Colon (tissue), 2 donors: ENCODE results near the gene GSTT2B.
"Not testable (repeated sequence)": the region's sequence is repeated elsewhere in the genome, so short reads cannot be mapped to it uniquely, and the experiment has no call there.

Experiments used
- FAIRE-seq: peaks from 2 replicates; lab custom pipeline; 2012; peaks lifted over from hg19 to GRCh38; lab: Jason Lieb, UNC
- donor health status: control.
- donor health status: control.

GSTT2B gene

DNA sequence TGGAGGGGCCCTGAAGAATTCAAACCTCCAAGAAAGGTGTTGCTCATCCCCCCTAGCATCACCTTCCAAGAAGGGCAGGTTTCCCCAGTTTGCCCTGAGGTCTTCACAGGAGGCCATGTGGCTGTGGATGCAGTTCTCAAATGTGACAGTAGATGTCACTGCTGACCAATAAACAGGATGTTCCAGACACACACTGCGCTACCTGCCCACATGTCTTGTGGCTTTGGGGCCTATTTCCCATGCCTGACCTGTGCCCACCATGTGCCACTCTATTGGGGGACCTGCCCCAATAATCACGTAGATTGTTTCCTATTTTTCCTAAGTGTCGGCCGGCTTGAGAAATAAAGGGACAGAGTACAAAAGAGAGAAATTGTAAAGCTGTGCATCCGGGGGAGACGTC, 23.4 kb upstream of the GSTT2B start:
- no peak for FAIRE-seq

DNA sequence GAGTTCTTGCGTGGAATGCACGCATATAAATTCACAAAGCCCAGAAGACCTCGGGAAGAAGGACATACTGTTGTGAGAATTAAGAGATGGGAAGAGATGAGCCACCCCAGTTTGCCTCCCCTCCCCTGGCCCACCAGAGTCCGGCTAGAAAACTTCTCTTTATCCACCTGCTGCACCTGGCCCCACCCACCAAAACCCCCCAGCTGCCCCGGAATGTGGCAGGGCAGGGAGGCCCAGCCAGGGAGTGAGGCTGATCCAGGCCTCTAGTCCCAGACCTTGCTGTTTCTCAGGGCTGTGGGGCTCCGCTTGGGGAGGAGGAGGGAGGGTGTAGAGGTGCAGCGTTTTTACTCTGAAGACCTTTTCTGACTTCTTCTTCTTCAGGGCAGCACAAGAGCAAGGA, 19.6 kb upstream of the GSTT2B start:
- not testable (repeated sequence) for FAIRE-seq

DNA sequence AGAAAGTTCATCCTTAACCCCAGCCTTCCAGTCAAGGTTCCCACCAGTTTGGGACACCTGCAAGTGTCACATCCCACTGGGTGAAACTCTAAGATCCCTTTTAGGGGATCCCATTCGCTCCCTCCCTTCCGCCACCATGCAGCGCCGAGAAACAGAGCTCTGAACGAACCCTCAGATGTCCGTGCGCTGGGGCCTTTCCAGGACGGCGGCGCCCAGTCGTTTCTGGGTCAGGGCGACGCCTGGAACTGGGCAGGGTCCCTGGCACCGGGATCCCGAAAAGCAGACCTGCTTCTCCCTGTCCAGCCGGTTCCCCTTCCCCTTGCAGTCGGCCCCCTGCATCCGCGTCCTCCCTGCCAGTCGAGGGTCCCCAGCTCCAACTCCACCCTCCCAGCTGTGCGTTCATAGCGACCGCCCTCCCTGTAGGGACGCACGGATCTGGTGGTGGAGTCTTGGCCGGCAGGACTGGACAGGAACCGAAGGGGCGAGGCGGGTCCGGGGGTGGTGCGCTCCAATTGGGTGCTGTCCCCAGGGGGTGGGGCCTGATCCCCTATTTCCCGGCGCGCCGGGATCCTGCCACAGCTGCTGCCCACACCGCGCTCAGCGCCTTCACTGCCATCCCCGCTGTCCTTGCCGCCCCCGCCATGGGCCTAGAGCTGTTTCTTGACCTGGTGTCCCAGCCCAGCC, 18.7 kb upstream of the GSTT2B start, which contains the start of gene GSTT2:
GSTT2 (plus strand) TSS at position 578 of the 684 bp plus-strand sequence.
- not testable (repeated sequence) for FAIRE-seq

DNA sequence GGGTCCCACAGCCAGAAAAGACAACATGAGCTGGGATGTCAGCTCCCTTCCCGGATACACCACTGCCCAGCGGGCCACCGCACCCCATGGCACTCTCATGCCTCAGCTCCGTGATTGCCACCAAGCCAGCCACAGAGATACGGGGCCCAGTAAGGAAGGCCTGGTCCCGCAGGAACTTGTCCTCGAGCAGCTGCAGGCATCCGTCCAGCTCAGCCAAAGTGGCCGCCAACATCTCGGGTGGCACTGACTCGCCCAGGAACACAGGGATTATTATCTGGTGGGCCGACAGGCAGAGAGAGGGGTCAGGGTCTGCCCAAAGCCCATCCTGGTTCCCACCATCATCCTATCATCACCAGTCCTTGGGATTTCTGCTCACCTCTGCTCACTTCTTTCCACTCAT, 16.3 kb upstream of the GSTT2B start:
- not testable (repeated sequence) for FAIRE-seq

DNA sequence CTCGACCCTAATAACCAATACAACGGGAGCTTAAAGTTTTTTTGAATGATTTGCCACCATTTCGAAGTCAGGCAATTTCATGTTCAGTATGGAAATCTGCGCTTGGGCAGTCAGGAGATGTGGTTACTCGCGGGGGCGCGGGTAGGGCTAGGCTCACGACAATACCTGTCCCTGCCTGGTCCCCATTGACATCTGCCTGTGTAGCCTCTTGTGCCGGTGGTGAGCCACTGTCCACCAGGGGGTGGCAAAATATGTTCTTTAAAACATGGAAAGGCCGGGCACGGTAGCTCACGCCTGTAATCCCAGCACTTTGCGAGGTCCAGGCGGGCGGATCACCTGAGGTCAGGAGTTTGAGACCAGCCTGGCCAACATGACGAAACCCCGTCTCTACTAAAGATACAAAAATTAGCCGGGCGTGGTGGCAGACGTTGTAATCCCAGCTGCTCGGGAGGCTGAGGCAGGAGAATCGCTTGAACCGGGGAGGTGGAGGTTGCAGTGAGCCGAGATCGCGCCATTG, 13.9 kb upstream of the GSTT2B start:
- not testable (repeated sequence) for FAIRE-seq

DNA sequence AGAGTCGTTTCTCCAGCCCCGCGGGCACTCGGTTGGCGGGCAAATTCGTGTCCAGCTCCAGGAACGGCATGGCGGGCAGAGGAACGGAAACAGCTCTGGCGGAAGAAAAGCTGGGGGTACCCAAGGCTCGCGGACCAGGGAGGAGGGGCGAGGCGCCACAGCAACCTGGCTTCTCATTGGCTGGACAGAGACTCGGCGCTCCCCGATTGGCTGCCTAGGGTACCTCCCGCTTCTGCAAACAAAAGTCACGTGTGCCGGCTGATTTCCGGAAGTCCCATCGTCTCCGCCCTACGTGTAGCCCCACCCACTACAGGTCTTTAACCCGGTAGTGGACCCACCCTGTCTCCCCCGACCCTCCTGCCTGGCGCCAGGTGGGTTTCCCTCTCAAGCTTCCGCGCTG, 13.3 kb upstream of the GSTT2B start, which contains the start of gene DDT:
DDT (minus strand) TSS at position 97 of the 400 bp plus-strand sequence; CDS start at position 70, 27 bp downstream.
- peak; percentile 79 for FAIRE-seq

DNA sequence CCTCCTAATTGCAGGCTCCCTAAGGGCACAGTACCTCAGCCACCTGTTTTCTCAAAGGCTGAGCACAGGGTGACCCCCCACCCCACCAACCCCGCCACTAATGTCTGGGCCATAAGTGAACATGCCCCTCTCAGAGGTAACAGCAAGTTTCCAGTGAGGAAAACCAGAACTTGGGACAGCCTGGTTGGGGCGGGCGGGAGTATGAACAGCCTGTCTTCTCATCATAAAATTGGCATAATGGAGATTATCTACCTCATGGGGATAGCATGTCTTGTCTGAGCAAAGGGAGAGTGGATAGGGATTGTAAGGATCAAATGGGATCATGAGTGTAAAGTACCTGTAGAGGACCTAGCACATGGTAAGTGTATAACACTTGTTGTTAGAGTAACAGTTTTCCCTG, 10.9 kb upstream of the GSTT2B start:
- FAIRE-seq: not testable (repeated sequence)

DNA sequence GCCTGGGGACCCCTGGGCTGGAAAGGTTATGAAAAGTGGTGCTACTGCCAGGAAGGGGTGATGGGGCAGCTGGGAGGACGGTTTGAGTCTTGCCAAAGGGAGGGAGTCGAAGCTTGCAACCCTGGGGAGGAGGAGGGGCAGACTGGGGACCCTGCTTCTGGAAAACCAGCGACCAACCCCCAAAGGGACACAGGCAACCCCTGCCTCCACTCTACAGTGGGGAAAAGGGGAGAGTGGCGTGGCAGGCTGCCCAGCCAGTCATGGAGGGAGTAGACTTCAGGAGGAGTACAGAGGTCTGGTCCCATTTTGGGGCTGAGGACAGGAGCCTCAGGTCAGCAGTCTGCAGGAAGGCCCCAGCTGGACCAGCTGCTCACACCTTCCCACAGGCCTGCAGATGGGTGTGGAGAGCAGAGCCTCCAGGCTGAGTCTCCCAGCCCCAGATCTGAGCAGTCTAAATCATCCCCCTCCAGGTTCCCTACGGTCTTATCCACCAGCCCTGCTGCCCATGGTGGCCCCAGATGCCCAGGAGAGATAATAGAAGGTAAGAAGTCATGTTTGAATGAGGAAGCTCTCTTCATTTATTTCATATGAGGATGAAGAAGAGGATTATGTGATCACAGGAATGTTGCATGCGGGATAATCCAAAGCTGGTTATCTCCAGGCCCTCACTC, 10.0 kb upstream of the GSTT2B start:
- FAIRE-seq: no peak

DNA sequence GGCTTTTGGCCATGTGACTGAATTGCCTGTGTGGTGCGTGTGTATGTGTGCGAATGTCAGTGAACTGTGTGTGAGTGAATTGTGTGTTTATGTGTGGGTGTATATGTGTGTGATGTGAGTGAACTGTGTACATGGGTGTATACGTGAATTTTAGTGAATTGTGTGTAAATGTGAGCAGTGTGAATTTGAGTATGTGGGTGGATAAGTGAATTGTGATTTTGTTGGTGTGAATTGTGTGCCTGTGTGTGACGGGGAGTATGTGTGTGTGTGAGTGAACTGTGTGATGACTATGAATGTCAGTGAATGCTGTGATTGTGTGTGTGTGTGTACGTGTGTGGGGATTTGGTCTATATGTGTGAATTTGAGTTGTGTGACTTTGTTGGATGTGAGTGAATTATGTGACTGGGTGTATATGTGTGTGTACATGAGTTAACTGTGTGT, 9.2 kb upstream of the GSTT2B start:
- no peak for FAIRE-seq

DNA sequence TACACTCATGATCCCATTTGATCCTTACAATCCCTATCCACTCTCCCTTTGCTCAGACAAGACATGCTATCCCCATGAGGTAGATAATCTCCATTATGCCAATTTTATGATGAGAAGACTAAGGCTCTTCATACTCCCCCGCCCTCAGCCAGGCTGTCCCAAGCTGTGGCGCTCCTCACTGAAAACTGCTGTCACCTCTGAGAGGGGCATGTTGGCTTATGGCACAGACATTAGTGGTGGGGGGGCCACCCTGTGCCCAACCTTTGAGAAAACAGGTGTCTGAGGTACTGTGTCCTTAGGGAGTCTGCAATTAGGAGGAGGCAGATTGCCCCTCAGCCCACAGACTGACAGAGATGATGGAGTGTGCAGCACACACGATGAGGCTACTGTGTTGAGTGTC, 8.1 kb upstream of the GSTT2B start:
- FAIRE-seq: no peak

DNA sequence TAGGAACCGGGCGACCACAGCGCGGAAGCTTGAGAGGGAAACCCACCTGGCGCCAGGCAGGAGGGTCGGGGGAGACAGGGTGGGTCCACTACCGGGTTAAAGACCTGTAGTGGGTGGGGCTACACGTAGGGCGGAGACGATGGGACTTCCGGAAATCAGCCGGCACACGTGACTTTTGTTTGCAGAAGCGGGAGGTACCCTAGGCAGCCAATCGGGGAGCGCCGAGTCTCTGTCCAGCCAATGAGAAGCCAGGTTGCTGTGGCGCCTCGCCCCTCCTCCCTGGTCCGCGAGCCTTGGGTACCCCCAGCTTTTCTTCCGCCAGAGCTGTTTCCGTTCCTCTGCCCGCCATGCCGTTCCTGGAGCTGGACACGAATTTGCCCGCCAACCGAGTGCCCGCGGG, 5.6 kb upstream of the GSTT2B start, which contains the start of gene DDTL:
DDTL (plus strand) TSS at position 321 of the 400 bp plus-strand sequence; CDS start at position 348, 27 bp downstream.
- peak; percentile 5 for FAIRE-seq

DNA sequence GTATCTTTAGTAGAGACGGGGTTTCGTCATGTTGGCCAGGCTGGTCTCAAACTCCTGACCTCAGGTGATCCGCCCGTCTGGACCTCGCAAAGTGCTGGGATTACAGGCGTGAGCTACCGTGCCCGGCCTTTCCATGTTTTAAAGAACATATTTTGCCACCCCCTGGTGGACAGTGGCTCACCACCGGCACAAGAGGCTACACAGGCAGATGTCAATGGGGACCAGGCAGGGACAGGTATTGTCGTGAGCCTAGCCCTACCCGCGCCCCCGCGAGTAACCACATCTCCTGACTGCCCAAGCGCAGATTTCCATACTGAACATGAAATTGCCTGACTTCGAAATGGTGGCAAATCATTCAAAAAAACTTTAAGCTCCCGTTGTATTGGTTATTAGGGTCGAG, 5.1 kb upstream of the GSTT2B start:
- FAIRE-seq: not testable (repeated sequence)

DNA sequence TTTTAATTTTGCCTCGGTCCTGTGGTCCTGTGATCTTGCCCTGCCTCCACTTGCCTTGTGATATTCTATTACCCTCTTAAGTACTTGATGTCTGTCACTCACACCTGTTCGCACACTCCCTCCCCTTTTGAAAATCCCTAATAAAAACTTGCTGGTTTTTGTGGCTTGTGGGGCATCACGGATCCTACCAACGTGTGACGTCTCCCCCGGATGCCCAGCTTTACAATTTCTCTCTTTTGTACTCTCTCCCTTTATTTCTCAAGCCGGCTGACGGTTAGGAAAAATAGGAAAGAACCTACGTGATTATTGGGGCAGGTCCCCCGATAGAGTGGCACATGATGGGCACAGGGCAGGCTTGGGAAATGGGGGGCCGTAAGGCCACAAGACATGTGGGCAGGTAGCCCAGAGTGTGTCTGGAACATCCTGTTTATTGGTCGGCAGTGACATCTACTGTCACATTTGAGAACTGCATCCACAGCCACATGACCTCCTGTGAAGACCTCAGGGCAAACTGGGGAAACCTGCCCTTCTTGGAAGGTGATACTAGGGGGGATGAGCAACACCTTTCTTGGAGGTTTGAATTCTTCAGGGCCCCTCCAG, 4.6 kb downstream of the GSTT2B start:
- FAIRE-seq: not testable (repeated sequence)

DNA sequence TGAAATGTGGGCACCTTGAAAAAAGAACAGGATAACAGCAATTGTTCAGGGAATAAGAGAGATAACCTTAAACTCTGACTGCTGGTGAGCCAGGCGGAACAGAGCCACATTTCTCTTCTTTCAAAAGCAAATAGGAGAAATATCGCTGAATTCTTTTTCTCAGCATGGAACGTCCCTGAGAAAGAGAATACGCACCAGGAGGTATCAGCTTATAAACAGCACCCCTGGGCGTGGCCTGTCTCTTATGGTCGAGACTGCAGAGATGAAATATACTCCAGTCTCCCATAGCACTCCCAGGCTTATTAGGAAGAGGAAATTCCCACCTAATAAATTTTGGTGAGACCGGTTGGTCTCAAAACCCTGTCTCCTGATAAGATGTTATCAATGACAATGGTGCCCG, 5.1 kb downstream of the GSTT2B start:
- not testable (repeated sequence) for FAIRE-seq

DNA sequence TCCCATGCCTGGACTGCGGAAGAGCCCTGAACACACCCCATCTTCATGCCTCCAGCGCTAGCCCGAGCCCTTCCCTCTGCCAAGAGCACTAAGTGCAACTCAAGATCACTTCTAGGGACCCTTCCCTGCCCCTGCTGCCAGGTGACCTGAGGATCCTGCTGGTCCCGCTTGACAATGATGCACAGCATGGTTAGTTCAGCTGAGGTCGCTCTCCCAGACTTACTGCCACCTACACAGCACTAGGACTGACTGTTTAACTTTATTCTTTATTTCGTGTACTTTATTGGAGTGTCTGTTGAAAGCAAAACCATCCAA, 6.0 kb downstream of the GSTT2B start:
- FAIRE-seq: not testable (repeated sequence)

DNA sequence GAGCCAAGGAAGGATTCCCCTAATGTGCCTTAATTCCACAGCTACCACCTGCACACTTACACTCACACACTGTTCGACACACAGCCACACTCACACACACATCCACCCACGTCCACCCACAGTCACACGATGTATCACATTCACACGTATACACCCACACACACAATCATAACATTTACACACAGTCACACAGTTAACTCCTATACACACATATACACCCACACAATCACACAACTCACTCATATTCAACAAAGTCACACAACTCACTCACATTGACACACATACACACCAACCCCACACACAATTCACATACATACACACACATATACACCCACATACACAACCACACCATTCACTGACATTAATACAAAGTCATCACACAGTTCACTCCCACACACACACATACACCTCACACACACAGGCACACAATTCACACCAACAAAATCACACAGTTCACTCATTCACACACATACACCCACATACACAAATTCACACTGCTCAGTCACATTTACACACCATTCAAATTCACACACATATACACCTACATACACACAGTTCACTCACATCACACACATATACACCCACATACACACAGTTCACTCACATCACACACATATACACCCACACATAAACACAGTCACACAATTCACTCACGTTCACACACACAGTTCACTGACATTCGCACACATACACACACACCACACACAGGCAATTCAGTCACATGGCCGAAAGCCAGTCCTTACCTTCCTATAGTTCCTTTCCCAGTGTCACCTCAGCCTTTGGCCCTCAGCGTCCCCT, 6.6 kb downstream of the GSTT2B start:
- not testable (repeated sequence) for FAIRE-seq

DNA sequence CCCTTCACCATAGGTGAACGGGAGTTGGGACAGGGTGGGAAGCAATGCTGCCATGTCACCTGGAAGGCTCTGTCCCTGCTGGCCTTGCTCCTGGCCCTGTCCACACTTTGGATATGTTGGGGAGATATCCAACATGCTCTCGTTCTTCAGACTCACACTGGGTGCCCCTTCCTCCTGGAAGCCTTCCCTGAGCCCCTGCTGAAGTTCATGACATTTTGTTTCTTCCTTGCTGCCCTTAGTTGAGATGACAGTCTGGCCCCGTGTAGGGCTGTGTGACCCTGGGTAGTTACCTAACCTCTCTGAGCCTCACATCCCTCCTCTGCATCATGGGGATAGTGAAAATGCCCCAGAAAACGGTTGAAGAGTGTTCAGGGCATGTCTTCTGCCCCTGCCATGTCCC, 7.5 kb downstream of the GSTT2B start:
- not testable (repeated sequence) for FAIRE-seq

DNA sequence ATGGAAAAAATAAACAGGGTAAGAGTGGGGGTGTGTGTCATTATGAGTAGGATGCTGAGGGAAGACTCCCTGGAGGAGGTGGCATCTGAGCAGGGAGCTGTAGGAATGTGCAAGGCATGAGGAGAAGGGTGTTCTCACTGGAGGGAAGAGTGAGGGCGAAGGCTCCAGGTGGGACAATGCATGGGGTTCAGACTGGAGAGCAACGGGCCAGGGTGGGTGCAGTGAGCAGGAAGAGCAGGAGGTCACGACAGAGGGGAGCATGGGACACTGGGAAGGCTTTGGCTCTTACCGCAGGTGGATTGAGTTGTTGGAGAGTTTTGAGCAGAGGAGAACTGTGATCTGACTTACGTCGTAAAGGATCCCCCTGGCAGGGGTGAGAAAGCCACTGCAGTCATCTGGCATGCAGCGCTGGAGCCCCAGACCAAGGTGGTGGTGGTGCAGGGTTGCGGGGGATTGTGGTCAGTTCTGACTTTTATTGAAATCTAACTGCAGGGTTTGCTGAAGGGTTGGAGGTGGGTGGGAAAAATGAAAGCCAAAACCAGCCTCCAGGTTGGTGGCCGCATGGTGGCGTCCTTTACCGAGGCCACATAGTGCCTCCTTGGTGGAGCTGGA, 8.1 kb downstream of the GSTT2B start:
- FAIRE-seq: not testable (repeated sequence)

DNA sequence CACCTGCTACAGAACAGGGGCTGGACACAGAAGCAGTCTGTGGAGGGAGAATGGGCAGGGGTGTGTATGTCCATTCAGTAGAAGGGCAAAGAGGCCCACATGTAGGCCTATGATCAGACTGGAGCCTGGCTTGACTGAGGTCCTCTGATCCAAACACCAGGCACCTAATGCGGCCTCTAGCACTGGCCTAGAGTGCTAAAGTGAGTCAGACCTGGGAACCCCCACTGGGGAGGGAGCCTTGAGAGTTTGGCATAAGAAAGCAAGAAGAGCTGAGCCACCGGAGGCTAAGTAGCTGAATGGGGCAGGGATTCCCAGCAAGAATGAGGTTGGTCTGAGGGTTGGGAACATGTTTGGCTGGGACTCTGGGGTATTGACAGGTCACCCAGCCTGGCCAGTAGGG, 9.6 kb downstream of the GSTT2B start:
- not testable (repeated sequence) for FAIRE-seq

DNA sequence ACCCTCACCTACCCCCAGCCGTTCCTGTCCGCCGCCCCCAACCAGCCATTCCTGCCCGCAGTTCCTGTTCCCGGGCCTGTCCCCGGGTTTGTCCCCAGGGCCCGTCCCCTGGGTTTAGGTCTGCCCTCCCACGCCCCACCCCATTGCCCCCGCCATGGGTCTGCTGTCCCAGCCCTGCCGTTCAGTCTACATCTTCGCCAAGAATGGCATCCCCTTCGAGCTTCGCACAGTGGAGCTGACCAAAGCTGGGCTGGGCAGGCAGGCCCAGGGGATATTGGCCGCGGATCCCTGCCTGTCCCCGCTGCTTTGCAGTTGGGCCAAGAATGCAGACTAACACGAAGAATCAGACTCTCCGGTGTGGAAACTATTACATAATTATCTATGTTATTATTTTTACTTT, 11.2 kb downstream of the GSTT2B start:
- FAIRE-seq: not testable (repeated sequence)

DNA sequence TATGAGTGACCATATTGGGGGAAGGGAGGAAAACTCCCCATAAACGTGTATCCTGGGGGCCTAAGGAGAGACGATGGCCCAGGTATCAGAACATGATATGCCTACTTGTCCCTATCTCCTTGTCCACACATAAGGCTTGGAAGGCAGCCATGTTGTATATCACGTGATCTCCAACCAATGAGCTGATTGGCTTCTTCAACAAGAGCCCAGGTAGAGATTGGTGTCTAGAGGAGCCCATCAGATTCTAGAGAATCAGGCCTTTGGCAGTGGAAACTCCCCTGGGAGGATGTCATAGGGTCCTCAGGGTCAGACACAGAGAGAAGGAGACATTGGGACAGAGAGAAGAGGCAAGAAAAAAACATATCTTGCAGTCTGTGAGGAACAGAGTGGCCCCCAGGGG, 13.6 kb downstream of the GSTT2B start:
- not testable (repeated sequence) for FAIRE-seq

DNA sequence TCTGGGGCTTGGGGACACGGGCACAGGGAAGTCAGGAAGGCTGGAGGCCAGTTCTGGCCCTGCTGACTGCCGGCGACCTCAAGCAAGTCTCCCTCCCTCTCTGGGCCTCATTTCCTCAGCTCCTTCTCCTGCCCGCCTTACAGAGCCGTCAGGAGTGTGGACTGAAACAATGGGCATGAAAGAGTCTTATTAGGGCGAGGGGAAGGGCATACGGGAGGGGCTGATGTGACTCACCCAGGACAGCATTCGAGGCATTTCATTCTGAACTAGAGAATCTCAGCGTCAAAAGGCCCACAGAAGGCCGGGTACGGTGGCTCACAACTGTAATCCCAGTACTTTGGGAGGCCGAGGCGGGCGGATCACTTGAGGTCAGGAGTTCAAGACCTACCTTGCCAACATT, 20.8 kb downstream of the GSTT2B start:
- not testable (repeated sequence) for FAIRE-seq
